Esophagus squamous epithelium (tissue), 4 donors: ENCODE results near the gene GULP1.

Experiments used
- CTCF ChIP-seq, 6 experiments: fragments of 450-650 bp in 4 of 6; fragments of 200-600 bp in 2 of 6; sonication (generic) in 2 of 6; IDR thresholded peaks; one replicate each; pipeline ENCODE4 v1.5.1; 2016 to 2019; ENCODE audit warnings: antibody characterized with exemption in 6 of 6, mild to moderate bottlenecking in 4 of 6, moderate library complexity in 4 of 6
- POLR2A ChIP-seq, 4 donors: fragments of 450-650 bp; IDR thresholded peaks; one replicate each; pipeline ENCODE4 v1.6.1; 2017; ENCODE audit warnings: antibody characterized with exemption in 4 of 4, mild to moderate bottlenecking in 4 of 4, moderate library complexity in 3 of 4

- TF ChIP-seq CTCF (IDR thresholded peaks at IDR 0.05) = no peak
- TF ChIP-seq POLR2A (IDR thresholded peaks at IDR 0.05) = no peak
Measured at GRCh38 chr2:188607501-188607900, 315.8 kb downstream of the GULP1 start.
